ENCODE measurements around the gene NPHP4. TPM values are rescaled to one million over a fixed set of nuclear protein-coding genes. Genes with fewer than 3 reads are reported as not detected.

The NPHP4 gene
- total RNA-seq, 6 experiments from 2014 or later = 1.5 to 6.0 (median 2.0) TPM

DNA sequence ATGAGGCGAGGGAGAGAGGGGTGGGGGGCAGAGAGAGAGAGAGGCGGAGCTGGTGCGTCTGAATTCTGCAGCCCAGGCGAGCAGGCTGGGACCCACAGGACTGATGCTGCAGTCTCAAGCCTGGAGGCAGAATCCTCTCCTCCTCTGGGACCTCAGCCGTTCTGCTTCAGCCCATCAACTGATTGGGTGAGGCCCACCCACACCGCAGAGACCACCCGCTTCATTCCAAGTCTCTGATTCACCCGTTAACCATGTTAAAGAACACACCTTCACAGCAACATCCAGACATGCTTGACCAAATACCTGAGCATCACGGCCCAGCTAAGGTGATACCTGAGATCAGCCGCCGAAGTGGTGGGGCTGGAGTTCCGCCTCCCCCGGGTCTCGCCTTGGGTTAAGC lies 147.8 kb downstream of the NPHP4 start:
- Histone ChIP-seq H3K4me1 (no peaks in the 10 kb centered on the region), H3K9me3 (no peaks in the 10 kb centered on the region), H3K4me3 (no peak overlapping the region), H3K36me3 (no peaks in the 10 kb centered on the region), H3K27ac (no peak overlapping the region), H3K27me3 (no peaks in the 10 kb centered on the region)
- intact Hi-C loops (cut with DNase I) = no loop called here
- TF ChIP-seq, protein P1, sequence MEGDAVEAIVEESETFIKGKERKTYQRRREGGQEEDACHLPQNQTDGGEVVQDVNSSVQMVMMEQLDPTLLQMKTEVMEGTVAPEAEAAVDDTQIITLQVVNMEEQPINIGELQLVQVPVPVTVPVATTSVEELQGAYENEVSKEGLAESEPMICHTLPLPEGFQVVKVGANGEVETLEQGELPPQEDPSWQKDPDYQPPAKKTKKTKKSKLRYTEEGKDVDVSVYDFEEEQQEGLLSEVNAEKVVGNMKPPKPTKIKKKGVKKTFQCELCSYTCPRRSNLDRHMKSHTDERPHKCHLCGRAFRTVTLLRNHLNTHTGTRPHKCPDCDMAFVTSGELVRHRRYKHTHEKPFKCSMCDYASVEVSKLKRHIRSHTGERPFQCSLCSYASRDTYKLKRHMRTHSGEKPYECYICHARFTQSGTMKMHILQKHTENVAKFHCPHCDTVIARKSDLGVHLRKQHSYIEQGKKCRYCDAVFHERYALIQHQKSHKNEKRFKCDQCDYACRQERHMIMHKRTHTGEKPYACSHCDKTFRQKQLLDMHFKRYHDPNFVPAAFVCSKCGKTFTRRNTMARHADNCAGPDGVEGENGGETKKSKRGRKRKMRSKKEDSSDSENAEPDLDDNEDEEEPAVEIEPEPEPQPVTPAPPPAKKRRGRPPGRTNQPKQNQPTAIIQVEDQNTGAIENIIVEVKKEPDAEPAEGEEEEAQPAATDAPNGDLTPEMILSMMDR (IDR thresholded peaks at IDR 0.05) = no peak
- TF ChIP-seq POLR2A (IDR thresholded peaks at IDR 0.05) = no peak
- ATAC-seq (no peak), DNase-seq (no peak)
- 68% methylated on average over 11 of the region's 14 CpGs for WGBS (ENCODE audit: insufficient coverage, low coverage, low lambda C conversion rate, missing lambda C conversion rate)

DNA sequence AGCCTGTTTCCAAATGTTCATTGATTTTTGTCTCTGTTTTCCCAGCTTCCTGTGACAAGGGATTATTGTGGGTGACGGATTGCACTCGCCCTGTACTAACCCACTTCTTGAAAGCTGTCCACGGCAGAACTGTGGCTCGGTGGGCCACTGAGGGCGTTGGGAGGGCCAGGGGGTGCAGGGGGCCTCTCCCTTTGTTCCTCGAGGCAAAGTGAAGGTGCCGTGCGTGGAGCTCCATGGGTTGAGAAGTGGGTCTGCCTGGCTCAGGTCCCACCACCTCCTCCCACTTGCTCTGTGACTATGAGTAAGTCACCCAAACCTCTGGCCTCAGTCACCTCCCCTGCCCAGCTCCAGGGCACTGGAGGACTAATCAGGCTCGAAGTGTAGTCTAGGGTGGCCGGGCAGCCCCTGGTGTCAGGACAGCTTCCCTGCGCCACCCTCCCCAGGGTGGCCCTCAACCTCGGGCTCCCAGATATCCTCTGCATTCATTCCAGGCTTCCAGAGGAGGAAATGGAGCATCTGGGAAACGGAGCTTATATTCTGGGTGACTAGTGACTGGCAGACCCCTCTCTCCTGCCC lies 148.6 kb downstream of the NPHP4 start:
- H3K9me3 ChIP-seq = no peaks in the 10 kb centered on the region
- no peaks in the 10 kb centered on the region for H3K36me3 ChIP-seq
- intact Hi-C loops (cut with DNase I) = no loop called here
- WGBS (ENCODE audit: insufficient coverage, low coverage, low lambda C conversion rate, missing lambda C conversion rate) = 18% methylated on average over 7 of the region's 13 CpGs
- DNase-seq = no peak
- no peak overlapping the region for H3K4me3 ChIP-seq
- no peaks in the 10 kb centered on the region for H3K27me3 ChIP-seq
- ATAC-seq = no peak
- H3K27ac ChIP-seq = no peak overlapping the region
- no peak for TF ChIP-seq POLR2A (IDR thresholded peaks at IDR 0.05)
- TF ChIP-seq, protein P1 (IDR thresholded peaks at IDR 0.05) = no peak
- H3K4me1 ChIP-seq = no peaks in the 10 kb centered on the region

DNA sequence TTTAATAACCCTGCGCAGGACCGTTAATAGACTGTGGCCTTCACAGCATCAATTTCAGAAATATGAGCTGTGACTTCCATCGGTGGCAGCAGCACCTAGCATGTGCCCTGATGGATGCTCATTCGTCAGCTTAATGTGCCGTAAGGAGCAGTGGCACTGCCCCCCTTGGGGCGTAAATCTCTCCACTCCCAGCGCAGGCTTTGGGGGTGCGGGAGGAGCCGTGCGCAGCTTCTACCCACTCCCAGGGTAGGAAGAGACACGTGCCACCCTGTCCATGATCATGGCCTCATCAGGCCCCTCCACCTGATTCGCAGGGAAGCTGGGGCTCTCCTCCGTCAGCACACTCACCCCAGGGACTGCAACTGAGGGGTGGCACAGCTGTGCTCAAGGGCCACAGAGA lies 149.5 kb downstream of the NPHP4 start:
- H3K4me1 ChIP-seq = no peaks in the 10 kb centered on the region
- H3K27ac ChIP-seq = no peak overlapping the region
- TF ChIP-seq POLR2A (IDR thresholded peaks at IDR 0.05) = no peak
- TF ChIP-seq, protein P1 (IDR thresholded peaks at IDR 0.05) = no peak
- intact Hi-C loops (cut with DNase I) = no loop called here
- no peak overlapping the region for H3K4me3 ChIP-seq
- no peaks in the 10 kb centered on the region for H3K9me3 ChIP-seq
- no peaks in the 10 kb centered on the region for H3K27me3 ChIP-seq
- WGBS (ENCODE audit: insufficient coverage, low coverage, low lambda C conversion rate, missing lambda C conversion rate) = 63% methylated on average over 7 of the region's 13 CpGs
- H3K36me3 ChIP-seq = no peaks in the 10 kb centered on the region
- ATAC-seq (no peak), DNase-seq (no peak)

DNA sequence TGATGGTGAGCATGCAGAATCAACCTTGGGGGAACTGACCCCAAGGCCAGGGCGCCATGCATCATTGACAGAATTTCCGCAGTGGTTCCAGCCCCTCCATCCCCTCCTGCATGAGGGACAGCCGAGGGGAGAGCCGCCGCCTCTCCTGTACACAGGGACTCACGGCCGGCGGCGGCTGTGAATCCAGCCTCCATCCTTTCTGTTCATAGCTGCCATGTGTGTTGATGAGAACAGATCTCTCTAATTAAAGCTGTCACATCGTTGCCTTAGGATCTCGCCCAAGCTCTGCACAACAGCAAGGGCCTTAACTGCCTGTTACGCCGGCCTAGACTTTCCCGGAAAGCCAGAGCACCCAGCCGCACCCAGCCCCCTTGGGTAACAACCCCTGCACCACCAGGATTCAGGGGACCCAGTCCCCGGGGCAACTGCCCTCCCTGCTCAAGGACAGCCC lies 151.6 kb downstream of the NPHP4 start:
- ATAC-seq (no peak), DNase-seq (no peak)
- Histone ChIP-seq H3K9me3 (no peaks in the 10 kb centered on the region), H3K27me3 (no peaks in the 10 kb centered on the region), H3K36me3 (no peaks in the 10 kb centered on the region), H3K4me1 (no peaks in the 10 kb centered on the region), H3K4me3 (no peak overlapping the region), H3K27ac (no peak overlapping the region)
- intact Hi-C loops (cut with DNase I) = no loop called here
- no peak for TF ChIP-seq POLR2A (IDR thresholded peaks at IDR 0.05)
- TF ChIP-seq, protein P1 (IDR thresholded peaks at IDR 0.05) = no peak
- no CpG with 5 or more reads among the region's 16 CpGs for WGBS (ENCODE audit: insufficient coverage, low coverage, low lambda C conversion rate, missing lambda C conversion rate)

Data from right lobe of liver (tissue), 6 donors.